ENCODE results near the gene ABTB2. TPM values are rescaled to one million over a fixed set of nuclear protein-coding genes. Genes with fewer than 3 reads are reported as not detected.
A peak's percentile ranks its signal among the peaks of the same experiment; 100 is the strongest.

Gene ABTB2
- total RNA-seq, 1 experiment from 2014 or later, result 46.3 TPM

DNA sequence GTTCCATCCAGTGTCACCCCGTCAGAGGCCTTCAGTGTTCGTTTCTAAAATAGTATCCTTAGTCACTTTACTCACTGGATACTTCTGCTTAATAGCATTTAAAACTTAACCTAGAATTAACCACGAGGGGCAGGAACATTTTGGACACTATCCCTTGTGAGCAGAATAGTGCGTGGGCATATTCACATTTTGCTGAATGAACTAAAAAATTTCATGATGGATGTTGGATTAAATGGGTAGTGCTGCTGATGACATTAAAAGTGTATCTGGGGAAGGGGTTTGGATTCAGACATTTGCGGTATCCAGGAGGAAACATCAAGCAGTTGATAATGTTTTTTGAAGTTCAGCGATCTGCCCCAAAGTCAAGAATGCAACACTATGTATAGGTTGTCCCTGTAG lies 253.1 kb downstream of the ABTB2 start:
- intact Hi-C loops (cut with micrococcal nuclease; ENCODE audit: unreplicated experiment), result loop anchor here (1.0 kb wide), 2 partner anchors 107 to 254 kb away; partner anchors contain the start of gene ABTB2
- peak overlapping the region; percentile 93 for H3K27ac ChIP-seq (ENCODE audit: low read depth, low read length, poor library complexity, severe bottlenecking)
- H3K4me3 ChIP-seq (ENCODE audit: low read depth, low read length, poor library complexity, severe bottlenecking), result peak overlapping the region; percentile 55
- no peak for DNase-seq (ENCODE audit: low spot score)
- ChIA-PET POLR2A (ENCODE audit: low non-redundant PET) (interaction anchor here (1.0 to 1.2 kb wide), 2 partner anchors 54 to 56 kb away, joined by 7 to 9 read pairs; partner anchors contain the start of gene CAPRIN1), CTCF (interaction anchor here (0.6 kb wide), 1 partner anchor 117 kb away, joined by 13 read pairs; no protein-coding TSS in a partner anchor)
- no peaks in the 10 kb centered on the region for H3K27me3 ChIP-seq (replicated peaks; ENCODE audit: insufficient read depth, low read depth, low read length, poor library complexity)
- H3K9me3 ChIP-seq (ENCODE audit: low read depth, low read length, poor library complexity, severe bottlenecking), result no peaks in the 10 kb centered on the region
- no TSS peak for BruUV-seq (replicated peaks)
- peaks cover 63% of the 10 kb centered on the region for H3K36me3 ChIP-seq (ENCODE audit: insufficient read depth, low read length, poor library complexity, severe bottlenecking)
- H3K4me1 ChIP-seq (ENCODE audit: insufficient read depth, low read length, poor library complexity, severe bottlenecking), result peaks cover 42% of the 10 kb centered on the region
- TF ChIP-seq, protein P1, sequence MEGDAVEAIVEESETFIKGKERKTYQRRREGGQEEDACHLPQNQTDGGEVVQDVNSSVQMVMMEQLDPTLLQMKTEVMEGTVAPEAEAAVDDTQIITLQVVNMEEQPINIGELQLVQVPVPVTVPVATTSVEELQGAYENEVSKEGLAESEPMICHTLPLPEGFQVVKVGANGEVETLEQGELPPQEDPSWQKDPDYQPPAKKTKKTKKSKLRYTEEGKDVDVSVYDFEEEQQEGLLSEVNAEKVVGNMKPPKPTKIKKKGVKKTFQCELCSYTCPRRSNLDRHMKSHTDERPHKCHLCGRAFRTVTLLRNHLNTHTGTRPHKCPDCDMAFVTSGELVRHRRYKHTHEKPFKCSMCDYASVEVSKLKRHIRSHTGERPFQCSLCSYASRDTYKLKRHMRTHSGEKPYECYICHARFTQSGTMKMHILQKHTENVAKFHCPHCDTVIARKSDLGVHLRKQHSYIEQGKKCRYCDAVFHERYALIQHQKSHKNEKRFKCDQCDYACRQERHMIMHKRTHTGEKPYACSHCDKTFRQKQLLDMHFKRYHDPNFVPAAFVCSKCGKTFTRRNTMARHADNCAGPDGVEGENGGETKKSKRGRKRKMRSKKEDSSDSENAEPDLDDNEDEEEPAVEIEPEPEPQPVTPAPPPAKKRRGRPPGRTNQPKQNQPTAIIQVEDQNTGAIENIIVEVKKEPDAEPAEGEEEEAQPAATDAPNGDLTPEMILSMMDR (conservative IDR thresholded peaks at IDR 0.05; ENCODE audit: low read depth, low read length), result no peak
- TF ChIP-seq EZH2 (IDR thresholded peaks at IDR 0.05; ENCODE audit: borderline replicate concordance, low read depth, low read length, poor library complexity, severe bottlenecking), result no peak

Other genes with a start within 250 kb of the ABTB2 start
- 26.6 and 38.3 TPM in 2 replicates for gene CAT, start 80.9 kb upstream of the ABTB2 start, total RNA-seq (2021)
- gene ELF5, start 155.8 kb upstream of the ABTB2 start, total RNA-seq (2021), result not detected in 2 replicates

Data from A673 (cell line).